Kidney (tissue), 14 donors: Measurements from ENCODE around the gene ACTA1. TPM values are rescaled to one million over a fixed set of nuclear protein-coding genes. Genes with fewer than 3 reads are reported as not detected.

Experiments used
- DNase-seq, 5 donors: peaks; one replicate each; pipeline ENCODE4 v3.0.0-alpha.2; 2013 to 2020
- FAIRE-seq: peaks from 2 replicates; lab custom pipeline; 2012; peaks lifted over from hg19 to GRCh38; lab: Jason Lieb, UNC
- H3K27ac ChIP-seq, 2 donors: one replicate each; pipeline ENCODE4 v1.7.0; 2013; ENCODE audit warnings: low read depth in 2 of 2, low read length in 2 of 2, inconsistent platforms in 1 of 2
- H3K27me3 ChIP-seq: one replicate; pipeline ENCODE4 v1.7.1; 2013; ENCODE audit warnings: low read length, inconsistent platforms; ENCODE audit not compliant: control insufficient read depth, insufficient read depth
- H3K36me3 ChIP-seq, 3 donors: one replicate each; pipeline versions ENCODE4 v1.7.0 to v1.7.1; 2013; ENCODE audit warnings: low read length in 3 of 3, control low read depth in 1 of 3, inconsistent platforms in 1 of 3; ENCODE audit not compliant: insufficient read depth in 3 of 3, control insufficient read depth in 2 of 3
- H3K4me1 ChIP-seq, 3 donors: one replicate each; pipeline versions ENCODE4 v1.7.0 to v1.7.1; 2013; ENCODE audit warnings: low read length in 3 of 3, inconsistent platforms in 1 of 3, low read depth in 1 of 3; ENCODE audit not compliant: control insufficient read depth in 2 of 3, insufficient read depth in 2 of 3
- H3K4me3 ChIP-seq, 3 donors: one replicate each; pipeline versions ENCODE4 v1.7.0 to v1.8.1; 2013; ENCODE audit warnings: low read length in 3 of 3, control low read depth in 1 of 3, inconsistent platforms in 1 of 3
- H3K9ac ChIP-seq, 3 donors: one replicate each; pipeline versions ENCODE4 v1.7.0 to v1.7.1; 2013; ENCODE audit warnings: low read length in 3 of 3, control low read depth in 1 of 3, inconsistent platforms in 1 of 3
- H3K9me3 ChIP-seq, 3 donors: one replicate each; pipeline versions ENCODE4 v1.7.0 to v1.7.1; 2013; ENCODE audit warnings: low read length in 3 of 3, control low read depth in 1 of 3, inconsistent platforms in 1 of 3; ENCODE audit not compliant: control insufficient read depth in 2 of 3, insufficient read depth in 1 of 3
- intact Hi-C: fragments of 100-400 bp; cut with DNase I; formaldehyde crosslinking; loops from one replicate; pipeline ENCODE4 v1.11.1; 2022
- polyA plus RNA-seq: library from polyadenylated mRNA; stranded (reverse); fragments of 350-450 nt; fragmentation: Illumina TruSeq; extraction: RNeasy Lipid Tissue Mini Kit (QIAGEN cat#74804); gene quantifications from one replicate; pipeline ENCODE4 v1.2.3, GENCODE V29; 2014; ENCODE audit warnings: low read depth, low replicate concordance; ENCODE audit not compliant: insufficient read depth
- total RNA-seq: library from RNA; stranded (reverse); fragmentation: NEBNext Ultra II Directional; extraction: Animal tissue kit (Norgen Biotek cat#: 25700); gene quantifications from one replicate; pipeline ENCODE4 v1.2.1, GENCODE V29; 2021
- TF ChIP-seq, protein P1 (sequence below): IDR thresholded peaks from 3 replicates; pipeline ENCODE4 v1.5.1; 2012; ENCODE audit warnings: mild to moderate bottlenecking, moderate library complexity, borderline replicate concordance; ENCODE audit not compliant: insufficient read depth; ENCODE audit errors: extremely low read depth
- donor health status: control.
- donor health status: control.
- donor health status: control.
- donor health status: control.
- donor health status: control.
- donor health status: DM: yes; HTN: yes; CAD: no.
- donor health status: Normal renal cell carcinoma (clear cell type).

ACTA1 gene
- total and polyA plus RNA-seq, 2 donors from 2014 or later, result 1.2 TPM; not detected in 1

DNA sequence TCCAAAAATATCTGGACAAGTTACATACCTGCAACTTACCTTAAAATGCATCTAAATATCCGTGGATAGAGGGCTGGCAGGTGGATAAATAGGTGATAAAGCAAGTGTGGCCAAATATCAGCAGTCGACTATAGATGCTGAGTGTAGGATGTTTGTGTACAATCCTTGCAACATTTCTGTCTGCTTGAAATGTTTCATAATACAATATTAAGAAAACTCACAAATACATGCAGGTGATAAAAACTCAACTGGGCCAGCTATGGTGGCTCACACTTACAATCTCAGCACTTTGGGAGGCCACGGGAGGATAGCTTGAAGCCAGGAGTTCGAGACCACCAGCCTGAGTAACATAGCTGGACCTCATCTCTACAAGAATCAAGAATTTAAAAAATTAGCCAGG is 41.0 kb downstream of the ACTA1 start:
- Histone ChIP-seq H3K27me3 (no peaks in the 10 kb centered on the region), H3K4me3 (no peak overlapping the region), H3K9ac (no peak overlapping the region), H3K36me3 (no peaks in the 10 kb centered on the region), H3K27ac (no peak overlapping the region), H3K4me1 (no peaks in the 10 kb centered on the region), H3K9me3 (no peaks in the 10 kb centered on the region)
- TF ChIP-seq, protein P1, sequence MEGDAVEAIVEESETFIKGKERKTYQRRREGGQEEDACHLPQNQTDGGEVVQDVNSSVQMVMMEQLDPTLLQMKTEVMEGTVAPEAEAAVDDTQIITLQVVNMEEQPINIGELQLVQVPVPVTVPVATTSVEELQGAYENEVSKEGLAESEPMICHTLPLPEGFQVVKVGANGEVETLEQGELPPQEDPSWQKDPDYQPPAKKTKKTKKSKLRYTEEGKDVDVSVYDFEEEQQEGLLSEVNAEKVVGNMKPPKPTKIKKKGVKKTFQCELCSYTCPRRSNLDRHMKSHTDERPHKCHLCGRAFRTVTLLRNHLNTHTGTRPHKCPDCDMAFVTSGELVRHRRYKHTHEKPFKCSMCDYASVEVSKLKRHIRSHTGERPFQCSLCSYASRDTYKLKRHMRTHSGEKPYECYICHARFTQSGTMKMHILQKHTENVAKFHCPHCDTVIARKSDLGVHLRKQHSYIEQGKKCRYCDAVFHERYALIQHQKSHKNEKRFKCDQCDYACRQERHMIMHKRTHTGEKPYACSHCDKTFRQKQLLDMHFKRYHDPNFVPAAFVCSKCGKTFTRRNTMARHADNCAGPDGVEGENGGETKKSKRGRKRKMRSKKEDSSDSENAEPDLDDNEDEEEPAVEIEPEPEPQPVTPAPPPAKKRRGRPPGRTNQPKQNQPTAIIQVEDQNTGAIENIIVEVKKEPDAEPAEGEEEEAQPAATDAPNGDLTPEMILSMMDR, result no peak
- FAIRE-seq (no peak), DNase-seq (no peak)
- intact Hi-C loops, result no loop called here

DNA sequence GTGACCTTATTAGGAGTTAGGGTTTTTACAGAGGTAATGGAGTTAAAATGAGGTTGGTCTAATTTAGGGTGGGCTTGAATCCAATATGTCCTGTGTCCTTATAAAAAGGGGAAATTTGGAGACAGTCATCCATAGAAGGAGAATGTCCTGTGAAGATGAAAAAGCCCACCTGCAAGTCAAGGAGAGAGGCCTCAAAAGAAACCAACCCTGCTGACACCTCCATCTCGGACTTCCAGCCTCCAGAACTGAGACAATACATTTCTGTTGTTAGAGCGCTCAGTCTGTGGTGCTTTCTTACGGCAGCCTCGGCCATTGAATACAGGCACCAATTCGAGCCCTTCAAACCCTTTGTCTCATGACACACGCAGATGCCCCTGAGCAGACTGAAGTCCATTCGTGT is 43.8 kb downstream of the ACTA1 start:
- H3K9ac ChIP-seq, result no peak overlapping the region
- DNase-seq, result no peak
- no peaks in the 10 kb centered on the region for H3K9me3 ChIP-seq
- intact Hi-C loops, result no loop called here
- no peak overlapping the region for H3K27ac ChIP-seq
- H3K27me3 ChIP-seq, result no peaks in the 10 kb centered on the region
- no peaks in the 10 kb centered on the region for H3K36me3 ChIP-seq
- no peak for FAIRE-seq
- H3K4me1 ChIP-seq, result no peaks in the 10 kb centered on the region
- TF ChIP-seq, protein P1, result no peak
- no peak overlapping the region for H3K4me3 ChIP-seq

DNA sequence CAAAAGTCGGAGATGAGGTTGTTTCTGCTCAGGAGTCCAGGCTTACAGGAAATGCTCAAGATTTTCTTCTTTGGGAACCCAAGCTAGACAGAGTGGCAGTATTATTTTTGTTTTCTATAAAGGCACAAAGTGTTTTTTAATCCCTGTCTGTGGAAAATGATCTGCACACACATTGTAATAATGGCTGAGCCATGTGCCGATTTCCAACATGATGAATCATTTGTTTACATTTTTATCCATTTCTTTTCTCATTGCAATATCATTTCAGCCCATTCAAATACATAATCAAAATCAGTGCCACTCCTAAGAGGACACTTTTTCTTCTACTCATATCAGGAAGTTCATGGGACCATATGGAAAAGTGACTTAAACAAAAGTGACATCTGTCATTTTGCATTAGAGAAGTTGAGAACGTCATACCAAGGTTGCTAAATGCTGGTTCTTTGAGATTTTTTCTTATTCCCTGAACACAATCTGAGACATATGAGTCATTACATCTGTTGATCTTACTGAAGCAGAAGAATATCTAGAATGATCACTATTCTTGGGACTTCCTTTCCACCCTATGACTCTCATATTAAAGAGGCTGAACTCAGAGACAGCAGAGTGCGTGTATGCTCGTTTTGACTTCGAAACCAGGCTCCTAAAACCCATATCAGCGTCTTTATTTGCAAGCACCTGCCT is 44.9 kb downstream of the ACTA1 start:
- TF ChIP-seq, protein P1, result no peak
- H3K9me3 ChIP-seq, result no peaks in the 10 kb centered on the region
- no peaks in the 10 kb centered on the region for H3K4me1 ChIP-seq
- DNase-seq, result no peak
- no peak overlapping the region for H3K27ac ChIP-seq
- no peak for FAIRE-seq
- intact Hi-C loops, result no loop called here
- H3K4me3 ChIP-seq, result no peak overlapping the region
- no peaks in the 10 kb centered on the region for H3K36me3 ChIP-seq
- H3K9ac ChIP-seq, result no peak overlapping the region
- no peaks in the 10 kb centered on the region for H3K27me3 ChIP-seq
